Measurements from ENCODE around the gene SUN2.

- TF ChIP-seq, protein P1, sequence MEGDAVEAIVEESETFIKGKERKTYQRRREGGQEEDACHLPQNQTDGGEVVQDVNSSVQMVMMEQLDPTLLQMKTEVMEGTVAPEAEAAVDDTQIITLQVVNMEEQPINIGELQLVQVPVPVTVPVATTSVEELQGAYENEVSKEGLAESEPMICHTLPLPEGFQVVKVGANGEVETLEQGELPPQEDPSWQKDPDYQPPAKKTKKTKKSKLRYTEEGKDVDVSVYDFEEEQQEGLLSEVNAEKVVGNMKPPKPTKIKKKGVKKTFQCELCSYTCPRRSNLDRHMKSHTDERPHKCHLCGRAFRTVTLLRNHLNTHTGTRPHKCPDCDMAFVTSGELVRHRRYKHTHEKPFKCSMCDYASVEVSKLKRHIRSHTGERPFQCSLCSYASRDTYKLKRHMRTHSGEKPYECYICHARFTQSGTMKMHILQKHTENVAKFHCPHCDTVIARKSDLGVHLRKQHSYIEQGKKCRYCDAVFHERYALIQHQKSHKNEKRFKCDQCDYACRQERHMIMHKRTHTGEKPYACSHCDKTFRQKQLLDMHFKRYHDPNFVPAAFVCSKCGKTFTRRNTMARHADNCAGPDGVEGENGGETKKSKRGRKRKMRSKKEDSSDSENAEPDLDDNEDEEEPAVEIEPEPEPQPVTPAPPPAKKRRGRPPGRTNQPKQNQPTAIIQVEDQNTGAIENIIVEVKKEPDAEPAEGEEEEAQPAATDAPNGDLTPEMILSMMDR (conservative IDR thresholded peaks at IDR 0.05; ENCODE audit: low read depth, low read length): no peak
- no peak for TF ChIP-seq EZH2 (IDR thresholded peaks at IDR 0.05; ENCODE audit: borderline replicate concordance, low read depth, low read length, poor library complexity, severe bottlenecking)
Observed at GRCh38 chr22:38745676-38746460, 9.9 kb downstream of the SUN2 start.
